Right hindlimb (tissue), 1 donor: ENCODE results near the gene GAS7.

Experiments used
- DNase-seq: peaks from one replicate; pipeline ENCODE4 v3.0.0-alpha.2; 2018

GAS7 gene

GRCh38 chr17:9874722-9875121 is 323.7 kb downstream of the GAS7 start:
- DNase-seq = no peak

GRCh38 chr17:9872852-9873251 is 325.6 kb downstream of the GAS7 start:
- no peak for DNase-seq

GRCh38 chr17:9868552-9868951 is 329.9 kb downstream of the GAS7 start:
- DNase-seq = no peak

GRCh38 chr17:9865586-9865985 is 332.8 kb downstream of the GAS7 start:
- no peak for DNase-seq

- no peak for DNase-seq
Measured at GRCh38 chr17:9862949-9863348, 335.5 kb downstream of the GAS7 start.

GRCh38 chr17:9862220-9862619 is 336.2 kb downstream of the GAS7 start:
- no peak for DNase-seq

- no peak for DNase-seq
Measured at GRCh38 chr17:9860851-9861250, 337.6 kb downstream of the GAS7 start.
